HG03439 (cell line): ENCODE data around the gene NSG1.
"Not testable (repeated sequence)": the region's sequence is repeated elsewhere in the genome, so short reads cannot be mapped to it uniquely, and the experiment has no call there.

ENCODE experiments used
- ATAC-seq: cut with Tn5 transposase; IDR thresholded peaks from one replicate; pipeline ENCODE4 v1.9.1; 2021; ENCODE audit warnings: mild to moderate bottlenecking, moderate library complexity; ENCODE audit not compliant: unreplicated experiment

NSG1 gene

GRCh38 chr4:4415107-4415805, 28.4 kb downstream of the NSG1 start:
- ATAC-seq = no peak

- no peak for ATAC-seq
These were observed 29.2 kb downstream of the NSG1 start for GRCh38 chr4:4415806-4416805.

GRCh38 chr4:4416981-4417380, 30.1 kb downstream of the NSG1 start:
- no peak for ATAC-seq

- ATAC-seq = no peak
These were observed 31.0 kb downstream of the NSG1 start for GRCh38 chr4:4417886-4418285.

GRCh38 chr4:4418676-4419390, 31.9 kb downstream of the NSG1 start:
- ATAC-seq = no peak

GRCh38 chr4:4419896-4420295, 33.0 kb downstream of the NSG1 start:
- ATAC-seq = no peak

GRCh38 chr4:4420421-4420820, 33.5 kb downstream of the NSG1 start:
- ATAC-seq = no peak

- ATAC-seq = no peak
These were observed 34.5 kb downstream of the NSG1 start for GRCh38 chr4:4421356-4421755.

GRCh38 chr4:4422117-4422516, 35.2 kb downstream of the NSG1 start:
- ATAC-seq = not testable (repeated sequence)

- ATAC-seq = no peak
These were observed 36.1 kb downstream of the NSG1 start for GRCh38 chr4:4422856-4423499.

- no peak for ATAC-seq
These were observed 37.0 kb downstream of the NSG1 start for GRCh38 chr4:4423706-4424498.

GRCh38 chr4:4424499-4425115, 37.7 kb downstream of the NSG1 start:
- no peak for ATAC-seq

- no peak for ATAC-seq
These were observed 38.3 kb downstream of the NSG1 start for GRCh38 chr4:4425119-4425690.

GRCh38 chr4:4425696-4426095, 38.8 kb downstream of the NSG1 start:
- ATAC-seq = no peak

- no peak for ATAC-seq
These were observed 39.7 kb downstream of the NSG1 start for GRCh38 chr4:4426511-4427120.

- no peak for ATAC-seq
These were observed 40.4 kb downstream of the NSG1 start for GRCh38 chr4:4427121-4427870.

GRCh38 chr4:4427886-4428285, 41.0 kb downstream of the NSG1 start:
- ATAC-seq = no peak
